Neuronal stem cell (in vitro differentiated cells): Measurements from ENCODE around the gene MTCL3.

Source experiments
- DNase-seq: peaks from one replicate; pipeline ENCODE4 v3.0.0-alpha.2; 2013; ENCODE audit warnings: low spot score
- H2AFZ ChIP-seq: one replicate; pipeline ENCODE4 v1.6.1; 2013; ENCODE audit warnings: mild to moderate bottlenecking, low read length, inconsistent platforms
- H2AK5ac ChIP-seq: 2 replicates; pipeline ENCODE4 v1.6.1; 2013; ENCODE audit warnings: low read depth, mild to moderate bottlenecking, inconsistent platforms, low read length, moderate library complexity, mixed read lengths
- H2BK120ac ChIP-seq: 2 replicates; pipeline ENCODE4 v1.6.1; 2013; ENCODE audit warnings: low read depth, mild to moderate bottlenecking, inconsistent platforms, low read length, moderate library complexity, mixed read lengths
- H2BK12ac ChIP-seq: one replicate; pipeline ENCODE4 v1.6.1; 2013; ENCODE audit warnings: low read length, inconsistent platforms
- H2BK15ac ChIP-seq: 2 replicates; pipeline ENCODE4 v1.6.1; 2013; ENCODE audit warnings: mild to moderate bottlenecking, low read length, inconsistent platforms, mixed read lengths
- H2BK5ac ChIP-seq: one replicate; pipeline ENCODE4 v1.6.1; 2013; ENCODE audit warnings: inconsistent platforms, mild to moderate bottlenecking, low read length, moderate library complexity
- H3K14ac ChIP-seq: one replicate; pipeline ENCODE4 v1.6.1; 2013; ENCODE audit warnings: low read length, inconsistent platforms
- H3K18ac ChIP-seq: 2 replicates; pipeline ENCODE4 v1.6.1; 2013; ENCODE audit warnings: low read length, inconsistent platforms
- H3K23ac ChIP-seq: 2 replicates; pipeline ENCODE4 v1.6.1; 2013; ENCODE audit warnings: low read depth, mild to moderate bottlenecking, mixed read lengths, low read length, inconsistent platforms; ENCODE audit not compliant: poor library complexity
- H3K27ac ChIP-seq: replicated peaks from 3 replicates; pipeline ENCODE4 v1.5.1; 2013; ENCODE audit warnings: low read length, inconsistent platforms
- H3K27me3 ChIP-seq, 3 experiments: 2 replicates each; pipeline ENCODE4 v1.6.1; 2013; ENCODE audit warnings: low read length in 3 of 3, mild to moderate bottlenecking in 2 of 3, inconsistent platforms in 1 of 3, low read depth in 1 of 3, mixed read lengths in 1 of 3, moderate library complexity in 1 of 3; ENCODE audit not compliant: control insufficient read depth in 3 of 3, insufficient read depth in 3 of 3
- H3K36me3 ChIP-seq, 2 donors: replicated peaks in 1 of 2; 2 replicates each; pipeline ENCODE4 v1.6.1; 2013; ENCODE audit warnings: low read length in 2 of 2; ENCODE audit not compliant: control insufficient read depth in 2 of 2, insufficient read depth in 2 of 2
- H3K4ac ChIP-seq: 2 replicates; pipeline ENCODE4 v1.6.1; 2013; ENCODE audit warnings: inconsistent platforms, mild to moderate bottlenecking, low read length, moderate library complexity
- H3K4me1 ChIP-seq, 2 donors: 1 replicate in 1 of 2; 2 replicates in 1 of 2; pipeline ENCODE4 v1.6.1; 2013; ENCODE audit warnings: low read length in 2 of 2, low read depth in 1 of 2; ENCODE audit not compliant: control insufficient read depth in 2 of 2, insufficient read depth in 1 of 2
- H3K4me2 ChIP-seq: one replicate; pipeline ENCODE4 v1.6.1; 2013; ENCODE audit warnings: mild to moderate bottlenecking, low read length, inconsistent platforms; ENCODE audit not compliant: insufficient read depth, poor library complexity, severe bottlenecking
- H3K4me3 ChIP-seq, 2 donors: 2 replicates each; pipeline ENCODE4 v1.5.1; 2013; ENCODE audit warnings: low read length in 2 of 2, mild to moderate bottlenecking in 2 of 2, inconsistent platforms in 1 of 2, moderate library complexity in 1 of 2
- H3K79me1 ChIP-seq: one replicate; pipeline ENCODE4 v1.6.1; 2013; ENCODE audit warnings: low read depth, mild to moderate bottlenecking, inconsistent platforms, low read length, moderate library complexity
- H3K9ac ChIP-seq: one replicate; pipeline ENCODE4 v1.6.1; 2013; ENCODE audit warnings: mild to moderate bottlenecking, low read depth, low read length, inconsistent platforms; ENCODE audit not compliant: poor library complexity
- H3K9me3 ChIP-seq, 2 donors: replicated peaks in 1 of 2; 2 replicates each; pipeline versions ENCODE3 to v1.6.1; 2013; ENCODE audit warnings: low read length in 2 of 2, mild to moderate bottlenecking in 2 of 2, inconsistent platforms in 1 of 2, low read depth in 1 of 2, mixed read lengths in 1 of 2, moderate library complexity in 1 of 2; ENCODE audit not compliant: control insufficient read depth in 2 of 2, insufficient read depth in 1 of 2
- H4K8ac ChIP-seq: one replicate; pipeline ENCODE4 v1.6.1; 2013; ENCODE audit warnings: low read depth, mild to moderate bottlenecking, inconsistent platforms, low read length, moderate library complexity
- H4K91ac ChIP-seq: one replicate; pipeline ENCODE4 v1.6.1; 2013; ENCODE audit warnings: low read length, low read depth, mild to moderate bottlenecking, inconsistent platforms; ENCODE audit not compliant: poor library complexity
- WGBS, 2 donors: extraction: QIAGEN DNeasy Blood & Tissue Kit; methylation state at CpG; one replicate each; pipeline ENCODE4 v1.1.7; 2013; ENCODE audit warnings: missing lambda C conversion rate in 2 of 2, mixed read lengths in 1 of 2; ENCODE audit not compliant: insufficient read length in 2 of 2, insufficient replicate concordance in 1 of 2; ENCODE audit errors: extremely low coverage in 2 of 2; 5-methylcytosine and 5-hydroxymethylcytosine counted together

The MTCL3 gene

GRCh38 chr6:127564761-127565160, 45.6 kb upstream of the MTCL3 start:
- no peak overlapping the region for H2AFZ ChIP-seq
- H3K4me3 ChIP-seq = no peak overlapping the region
- H3K79me1 ChIP-seq = no peaks in the 10 kb centered on the region
- no CpG with 5 or more reads among the region's 3 CpGs for WGBS, 2 donors
- no peak overlapping the region for H2AK5ac ChIP-seq
- H2BK12ac ChIP-seq = no peak overlapping the region
- no peaks in the 10 kb centered on the region for H3K36me3 ChIP-seq
- H2BK15ac ChIP-seq = no peak overlapping the region
- H3K14ac ChIP-seq = no peak overlapping the region
- no peak overlapping the region for H3K23ac ChIP-seq
- H3K9me3 ChIP-seq = no peaks in the 10 kb centered on the region
- no peak overlapping the region for H3K4ac ChIP-seq
- no peak overlapping the region for H3K27ac ChIP-seq
- H2BK5ac ChIP-seq = no peak overlapping the region
- H2BK120ac ChIP-seq = no peak overlapping the region
- H3K4me1 ChIP-seq = no peaks in the 10 kb centered on the region
- no peak for DNase-seq
- no peak overlapping the region for H3K18ac ChIP-seq
- no peaks in the 10 kb centered on the region for H3K27me3 ChIP-seq
- no peak overlapping the region for H4K8ac ChIP-seq
- no peak overlapping the region for H4K91ac ChIP-seq
- H3K9ac ChIP-seq = no peak overlapping the region
- H3K4me2 ChIP-seq = no peak overlapping the region

GRCh38 chr6:127561660-127562059, 42.5 kb upstream of the MTCL3 start:
- H2AFZ ChIP-seq = no peak overlapping the region
- no peak overlapping the region for H2BK120ac ChIP-seq
- no peak overlapping the region for H2BK5ac ChIP-seq
- H3K27me3 ChIP-seq = no peaks in the 10 kb centered on the region
- no peak overlapping the region for H3K4me2 ChIP-seq
- no peaks in the 10 kb centered on the region for H3K4me1 ChIP-seq
- no peaks in the 10 kb centered on the region for H3K79me1 ChIP-seq
- no peak overlapping the region for H3K14ac ChIP-seq
- no peak for DNase-seq
- H3K36me3 ChIP-seq = no peaks in the 10 kb centered on the region
- H3K23ac ChIP-seq = no peak overlapping the region
- no peak overlapping the region for H2BK15ac ChIP-seq
- no peaks in the 10 kb centered on the region for H3K9me3 ChIP-seq
- no peak overlapping the region for H2AK5ac ChIP-seq
- no peak overlapping the region for H4K8ac ChIP-seq
- H3K18ac ChIP-seq = no peak overlapping the region
- no peak overlapping the region for H3K27ac ChIP-seq
- H3K9ac ChIP-seq = no peak overlapping the region
- WGBS, 2 donors = no CpG with 5 or more reads among the region's 1 CpG
- no peak overlapping the region for H3K4me3 ChIP-seq
- H2BK12ac ChIP-seq = no peak overlapping the region
- H3K4ac ChIP-seq = no peak overlapping the region
- H4K91ac ChIP-seq = no peak overlapping the region

- Histone ChIP-seq H3K4me1 (no peaks in the 10 kb centered on the region), H3K27ac (no peak overlapping the region), H3K9me3 (no peaks in the 10 kb centered on the region), H3K79me1 (no peaks in the 10 kb centered on the region), H2BK15ac (no peak overlapping the region), H3K4me3 (no peak overlapping the region), H2AK5ac (no peak overlapping the region), H2BK12ac (no peak overlapping the region), H3K9ac (no peak overlapping the region), H2AFZ (no peak overlapping the region), H3K4ac (no peak overlapping the region), H2BK5ac (no peak overlapping the region), H3K36me3 (no peaks in the 10 kb centered on the region), H2BK120ac (no peak overlapping the region), H4K8ac (no peak overlapping the region), H3K27me3 (no peaks in the 10 kb centered on the region), H3K18ac (no peak overlapping the region), H3K14ac (no peak overlapping the region), H3K23ac (no peak overlapping the region), H3K4me2 (no peak overlapping the region), H4K91ac (no peak overlapping the region)
- peak; percentile 14 for DNase-seq
- WGBS, 2 donors = no CpG with 5 or more reads among the region's 2 CpGs
Observed at GRCh38 chr6:127554435-127555006, 35.4 kb upstream of the MTCL3 start.

GRCh38 chr6:127550403-127550802, 31.3 kb upstream of the MTCL3 start:
- Histone ChIP-seq H3K14ac (no peak overlapping the region), H2AFZ (no peak overlapping the region), H3K36me3 (no peaks in the 10 kb centered on the region), H3K23ac (no peak overlapping the region), H2BK15ac (no peak overlapping the region), H2BK120ac (no peak overlapping the region), H3K9me3 (no peaks in the 10 kb centered on the region), H3K4me1 (no peaks in the 10 kb centered on the region), H3K9ac (no peak overlapping the region), H2AK5ac (no peak overlapping the region), H4K8ac (no peak overlapping the region), H3K79me1 (no peaks in the 10 kb centered on the region), H3K4ac (no peak overlapping the region), H2BK12ac (no peak overlapping the region), H4K91ac (no peak overlapping the region), H3K4me2 (no peak overlapping the region), H3K27ac (no peak overlapping the region), H3K4me3 (no peak overlapping the region), H3K18ac (no peak overlapping the region), H2BK5ac (no peak overlapping the region), H3K27me3 (no peaks in the 10 kb centered on the region)
- DNase-seq = no peak
